Stimulated activated CD4-positive, alpha-beta T cell treated with anti-CD3 and anti-CD28 coated beads, Interleukin-2, amount 100 ng/mL, for 4 hours (primary cell): ENCODE measurements around the gene NTF3.
"Not testable (repeated sequence)": the region's sequence is repeated elsewhere in the genome, so short reads cannot be mapped to it uniquely, and the experiment has no call there.

Source experiments
- DNase-seq: peaks from one replicate; pipeline ENCODE4 v3.0.0-alpha.2; 2020; ENCODE audit warnings: low read depth

The NTF3 gene

DNA sequence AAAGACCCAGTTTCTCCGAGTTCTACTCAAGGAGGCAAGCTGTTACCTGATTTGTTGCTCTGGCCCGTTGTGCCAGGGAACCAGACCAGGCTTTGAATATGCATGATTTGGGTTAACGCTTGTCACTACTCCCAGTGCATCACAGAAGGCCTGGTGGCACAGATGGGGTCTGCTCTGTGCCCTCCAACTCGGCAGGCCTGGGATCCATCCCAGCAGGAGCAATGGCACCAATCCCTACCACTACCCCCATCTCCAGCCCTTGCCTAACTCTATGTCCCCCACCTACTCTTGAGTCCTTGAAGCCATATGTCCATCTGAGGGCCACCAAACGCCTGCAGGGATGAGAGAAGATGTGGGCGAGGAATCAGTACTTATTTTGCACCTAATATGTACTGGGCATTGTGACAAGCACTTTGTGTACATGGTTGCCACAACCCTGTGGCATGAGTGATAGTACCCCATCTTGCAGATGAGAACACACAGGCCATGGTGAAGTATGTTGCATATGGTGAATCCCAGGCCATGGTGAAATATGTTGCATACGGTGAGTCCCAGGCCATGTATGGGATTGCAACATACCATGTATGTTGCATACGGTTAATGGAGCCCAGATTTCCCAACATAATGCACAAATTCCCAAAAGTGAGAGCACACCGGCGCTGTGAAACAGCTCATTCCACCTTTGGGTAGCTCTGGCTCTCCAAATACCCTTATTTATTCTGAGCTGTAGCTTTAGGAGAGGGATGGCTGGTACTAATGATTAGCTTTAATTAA is 102.7 kb downstream of the NTF3 start:
- DNase-seq: no peak

DNA sequence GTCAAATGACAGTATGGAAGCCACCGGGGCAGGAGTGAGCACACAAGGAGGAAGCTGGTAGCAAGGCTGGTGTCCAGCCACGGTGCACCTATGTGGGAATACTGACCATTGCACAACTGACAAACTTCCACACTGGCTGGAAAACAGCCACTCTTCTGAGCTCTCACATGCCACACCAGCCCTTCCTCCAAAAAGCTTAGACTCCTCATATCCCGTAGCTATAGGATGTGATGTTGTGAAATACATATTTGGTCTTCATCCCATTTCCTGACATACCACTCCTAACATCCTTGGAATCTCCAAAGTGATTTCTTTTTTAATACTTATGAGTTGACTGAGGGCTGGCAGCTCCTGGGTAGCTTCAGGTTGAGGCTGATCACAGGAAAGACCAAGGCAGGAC is 103.6 kb downstream of the NTF3 start:
- no peak for DNase-seq

DNA sequence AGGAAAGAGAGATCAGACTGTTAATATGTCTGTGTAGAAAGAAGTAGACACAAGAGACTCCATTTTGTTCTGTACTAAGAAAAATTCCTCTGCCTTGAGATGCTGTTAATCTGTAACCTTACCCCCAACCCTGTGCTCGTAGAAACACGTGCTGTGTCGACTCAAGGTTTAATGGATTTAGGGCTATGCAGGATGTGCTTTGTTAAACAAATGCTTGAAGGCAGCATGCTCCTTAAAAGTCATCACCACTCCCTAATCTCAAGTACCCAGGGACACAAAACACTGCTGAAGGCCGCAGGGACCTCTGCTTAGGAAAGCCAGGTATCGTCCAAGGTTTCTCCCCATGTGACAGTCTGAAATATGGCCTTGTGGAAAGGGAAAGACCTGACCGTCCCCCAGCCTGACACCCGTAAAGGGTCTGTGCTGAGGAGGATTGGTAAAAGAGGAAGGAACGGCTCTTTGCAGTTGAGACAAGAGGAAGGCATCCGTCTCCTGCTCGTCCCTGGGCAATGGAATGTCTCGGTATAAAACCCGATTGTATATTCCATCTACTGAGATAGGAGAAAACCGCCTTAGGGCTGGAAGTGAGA is 105.2 kb downstream of the NTF3 start:
- DNase-seq: not testable (repeated sequence)

DNA sequence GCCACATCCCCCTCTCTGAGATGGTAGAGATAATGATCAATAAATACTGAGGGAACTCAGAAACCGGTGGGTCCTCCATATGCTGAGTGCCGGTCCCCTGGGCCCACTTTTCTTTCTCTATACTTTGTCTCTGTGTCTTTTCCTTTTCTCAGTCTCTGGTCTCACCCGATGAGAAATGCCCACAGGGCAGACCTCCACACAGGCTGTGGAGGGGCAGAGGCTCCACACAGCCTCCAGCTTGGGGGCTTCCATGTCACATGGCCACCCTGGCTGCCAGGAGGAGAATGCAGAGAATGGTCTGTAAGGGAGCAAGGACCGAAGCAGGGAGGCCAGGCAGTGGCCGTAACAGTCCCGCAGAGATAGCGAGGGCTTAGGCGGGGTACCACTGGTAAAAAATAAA is 105.9 kb downstream of the NTF3 start:
- no peak for DNase-seq
